HG03571 (cell line): Measurements from ENCODE around the gene MYBPC3.
A peak's percentile ranks its signal among the peaks of the same experiment; 100 is the strongest.

Experiments
- ATAC-seq: cut with Tn5 transposase; IDR thresholded peaks from one replicate; pipeline ENCODE4 v1.9.1; 2021; ENCODE audit not compliant: unreplicated experiment

The MYBPC3 gene

GRCh38 chr11:47387944-47388696, 35.6 kb upstream of the MYBPC3 start:
- no peak for ATAC-seq

- no peak for ATAC-seq
Observed at GRCh38 chr11:47384498-47384897, 32.0 kb upstream of the MYBPC3 start.

- ATAC-seq: no peak
Observed at GRCh38 chr11:47383071-47383470, 30.6 kb upstream of the MYBPC3 start.

- no peak for ATAC-seq
Observed at GRCh38 chr11:47380078-47380477, 27.6 kb upstream of the MYBPC3 start.

GRCh38 chr11:47379317-47379716, 26.8 kb upstream of the MYBPC3 start:
- no peak for ATAC-seq

GRCh38 chr11:47378836-47379170, 26.3 kb upstream of the MYBPC3 start:
- ATAC-seq: peak; percentile 2

GRCh38 chr11:47378010-47378835, 25.7 kb upstream of the MYBPC3 start, which contains the start of gene SPI1:
Gene SPI1 (minus strand): TSS chr11:47378547. CDS start chr11:47378353, 194 bp downstream.
- peak; percentile 74 for ATAC-seq

GRCh38 chr11:47377571-47378009, 25.1 kb upstream of the MYBPC3 start:
- ATAC-seq: no peak

- no peak for ATAC-seq
Observed at GRCh38 chr11:47376525-47377371, 24.2 kb upstream of the MYBPC3 start.

GRCh38 chr11:47376107-47376524, 23.6 kb upstream of the MYBPC3 start:
- no peak for ATAC-seq

GRCh38 chr11:47375546-47376085, 23.1 kb upstream of the MYBPC3 start:
- no peak for ATAC-seq

- ATAC-seq: no peak
Observed at GRCh38 chr11:47375020-47375419, 22.5 kb upstream of the MYBPC3 start.

GRCh38 chr11:47374720-47375019, 22.2 kb upstream of the MYBPC3 start:
- no peak for ATAC-seq

- ATAC-seq: no peak
Observed at GRCh38 chr11:47373876-47374719, 21.6 kb upstream of the MYBPC3 start.

GRCh38 chr11:47372422-47372821, 19.9 kb upstream of the MYBPC3 start:
- no peak for ATAC-seq

GRCh38 chr11:47369676-47370075, 17.2 kb upstream of the MYBPC3 start:
- no peak for ATAC-seq

- ATAC-seq: no peak
Observed at GRCh38 chr11:47366020-47366490, 13.6 kb upstream of the MYBPC3 start.

- no peak for ATAC-seq
Observed at GRCh38 chr11:47361419-47361818, 8.9 kb upstream of the MYBPC3 start.

- no peak for ATAC-seq
Observed at GRCh38 chr11:47360341-47360740, 7.8 kb upstream of the MYBPC3 start.

GRCh38 chr11:47359586-47359985, 7.1 kb upstream of the MYBPC3 start:
- ATAC-seq: no peak
